ENCODE measurements around the gene TSEN34.

TSEN34 gene

GRCh38 chr19:54155694-54156093 lies 35.4 kb upstream of the TSEN34 start:
- TF ChIP-seq CTCF (IDR thresholded peaks at IDR 0.05; ENCODE audit: low read depth, low read length): no peak
- H3K4me3 ChIP-seq (replicated peaks in 1 of 2; ENCODE audit: low read depth in 2 of 2, low read length in 2 of 2): no peak overlapping the region
- DNase-seq (ENCODE audit: low read depth in 2 of 2): no peak

DNA sequence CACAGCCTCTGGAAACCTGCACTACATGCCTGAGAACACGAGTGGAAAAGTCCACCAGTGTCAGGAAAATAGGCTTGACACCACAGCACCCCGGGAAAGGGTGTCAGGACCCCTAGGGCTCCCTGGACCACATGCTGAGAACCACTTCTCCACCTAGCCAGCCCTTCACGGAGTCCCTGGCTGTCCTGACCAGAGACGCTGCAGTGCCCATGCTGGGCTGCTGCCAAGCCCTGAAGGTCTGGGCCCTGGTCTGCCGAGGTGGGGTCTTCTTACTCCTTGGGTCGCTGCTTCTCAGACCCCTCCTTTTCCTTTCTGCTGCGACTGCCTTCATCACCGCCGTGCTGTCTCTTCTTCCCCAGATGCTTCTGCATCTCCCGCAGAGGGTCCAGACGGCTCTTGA lies 34.6 kb upstream of the TSEN34 start:
- DNase-seq (ENCODE audit: low read depth in 2 of 2): no peak
- H3K4me3 ChIP-seq (replicated peaks in 1 of 2; ENCODE audit: low read depth in 2 of 2, low read length in 2 of 2): no peak overlapping the region
- TF ChIP-seq CTCF (IDR thresholded peaks at IDR 0.05; ENCODE audit: low read depth, low read length): no peak

- H3K4me3 ChIP-seq (replicated peaks in 1 of 2; ENCODE audit: low read depth in 2 of 2, low read length in 2 of 2): no peak overlapping the region
- TF ChIP-seq CTCF (IDR thresholded peaks at IDR 0.05; ENCODE audit: low read depth, low read length): no peak
- no peak for DNase-seq (ENCODE audit: low read depth in 2 of 2)
Measured at GRCh38 chr19:54156953-54157352, 34.2 kb upstream of the TSEN34 start.

DNA sequence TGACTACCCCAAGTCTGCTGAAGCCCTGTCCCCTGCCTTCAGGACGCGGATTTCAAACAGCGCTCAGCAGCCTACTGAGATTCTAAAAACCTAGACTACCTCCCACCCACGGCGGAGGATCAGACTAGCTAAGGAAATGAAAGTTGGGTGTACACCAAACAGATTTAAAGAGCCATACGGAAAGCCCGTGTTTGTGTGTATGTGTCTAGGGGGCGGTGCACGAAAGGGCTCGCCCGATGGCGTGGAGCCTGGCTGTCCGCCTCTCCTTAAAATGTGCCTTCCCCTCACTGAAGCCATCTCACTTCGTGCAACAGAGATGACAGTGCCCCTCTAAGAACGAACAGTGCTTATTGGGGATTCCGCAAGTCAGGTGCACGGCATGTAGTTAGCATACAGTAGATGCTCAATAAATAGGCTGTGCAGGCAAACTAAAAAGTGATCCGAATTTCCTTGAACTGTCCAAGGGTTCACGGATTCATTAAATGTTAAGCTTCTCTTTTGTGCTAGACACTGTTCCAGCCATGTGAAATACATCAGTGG lies 32.2 kb upstream of the TSEN34 start:
- peak in 1 of 2 donors; percentile 38 for DNase-seq (ENCODE audit: low read depth in 2 of 2)
- TF ChIP-seq CTCF (IDR thresholded peaks at IDR 0.05; ENCODE audit: low read depth, low read length): no peak
- H3K4me3 ChIP-seq (replicated peaks in 1 of 2; ENCODE audit: low read depth in 2 of 2, low read length in 2 of 2): peak overlapping the region; percentile 73 to 80

DNA sequence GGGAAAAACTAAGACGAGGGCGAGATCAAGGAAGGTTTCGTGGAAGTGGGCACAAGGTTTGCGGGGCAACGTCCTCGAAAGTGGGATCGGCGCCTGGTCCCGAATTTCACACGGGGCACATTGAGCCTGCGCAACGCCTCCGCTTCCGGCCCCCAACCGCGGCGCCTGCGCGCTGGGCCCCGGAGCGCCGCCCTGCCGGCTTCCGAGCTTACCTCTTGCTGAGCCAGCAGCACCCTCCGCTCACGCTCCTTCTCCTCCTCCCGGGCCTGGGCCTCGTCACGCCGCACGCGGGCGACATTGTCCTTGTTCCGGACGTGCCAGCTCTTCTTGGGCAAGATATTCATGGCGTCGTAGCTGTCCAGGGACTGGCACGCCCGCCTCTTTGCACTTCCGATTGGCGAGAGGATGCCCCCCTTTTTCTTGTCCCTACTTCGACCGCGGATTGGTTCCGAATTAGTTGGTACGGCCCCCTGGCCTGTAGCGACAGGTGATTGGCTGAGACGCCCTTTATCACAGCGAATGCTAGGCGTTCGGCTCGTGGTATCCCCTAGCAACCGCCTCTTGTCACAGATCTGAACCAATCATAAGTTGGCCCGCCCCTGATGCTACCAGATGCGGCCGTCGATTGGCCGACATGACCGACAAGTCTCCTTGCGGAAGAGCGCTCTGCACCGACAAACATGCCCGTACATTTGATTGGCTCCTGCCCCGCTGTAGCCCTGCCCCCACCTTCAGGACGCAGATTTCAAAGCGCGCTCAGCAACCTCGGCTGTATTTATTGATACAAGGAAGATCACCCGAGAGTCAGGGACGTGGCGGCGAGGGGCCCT lies 31.5 kb upstream of the TSEN34 start, which contains the start of gene LENG1:
Gene LENG1 (minus strand): TSS at position 370 of the 830 bp plus-strand sequence. CDS start 26 bp downstream, at position 344.
- peak within 1 kb of the TSS; percentile 73 to 80 for H3K4me3 ChIP-seq (replicated peaks in 1 of 2; ENCODE audit: low read depth in 2 of 2, low read length in 2 of 2)
- peak; percentile 11 for TF ChIP-seq CTCF (IDR thresholded peaks at IDR 0.05; ENCODE audit: low read depth, low read length)
- DNase-seq (ENCODE audit: low read depth in 2 of 2): peak; percentile 100

DNA sequence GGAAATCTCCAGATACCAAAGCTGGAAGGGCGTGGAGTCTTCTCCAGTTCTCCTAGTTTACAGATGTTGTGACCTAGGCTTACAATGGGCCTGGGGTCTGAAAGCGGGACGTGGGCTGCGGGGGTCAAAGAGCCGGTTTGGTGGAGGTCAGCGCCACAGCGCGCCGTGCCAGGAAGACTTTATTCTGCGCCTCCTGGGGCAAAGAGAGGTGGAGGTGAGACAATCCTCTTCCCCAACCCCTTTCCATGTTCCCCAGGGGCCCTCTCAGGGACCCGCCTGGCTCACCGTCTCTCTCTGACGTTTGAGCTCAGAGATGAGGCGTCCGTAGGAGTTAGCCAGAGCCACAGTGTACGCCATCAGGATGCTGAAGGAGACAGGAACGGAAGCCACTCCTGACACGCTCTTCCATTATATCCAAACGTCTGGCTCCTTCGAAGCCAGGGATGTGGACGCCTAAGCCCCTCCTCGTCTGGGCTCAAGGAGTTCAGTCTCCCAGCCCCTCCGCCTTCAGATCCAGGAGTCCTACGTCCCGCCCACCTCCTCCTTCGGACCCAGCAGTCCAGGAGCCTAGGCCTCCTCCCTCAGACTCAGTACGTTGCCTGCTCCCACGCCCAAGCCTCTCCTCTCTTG lies 30.8 kb upstream of the TSEN34 start:
- peak overlapping the region; percentile 64 to 69 for H3K4me3 ChIP-seq (replicated peaks in 1 of 2; ENCODE audit: low read depth in 2 of 2, low read length in 2 of 2)
- peak; percentile 32 to 45 for DNase-seq (ENCODE audit: low read depth in 2 of 2)
- TF ChIP-seq CTCF (IDR thresholded peaks at IDR 0.05; ENCODE audit: low read depth, low read length): no peak
